GM19043 (cell line): ENCODE results near the gene CDH23.

Experiments used
- ATAC-seq: cut with Tn5 transposase; IDR thresholded peaks from one replicate; pipeline ENCODE4 v1.9.1; 2021; ENCODE audit warnings: low read depth; ENCODE audit not compliant: unreplicated experiment

Gene CDH23

GRCh38 chr10:71850743-71851464, 454.2 kb downstream of the CDH23 start, which contains the start of gene PSAP:
Gene PSAP, minus strand, starts transcription at chr10:71851251. Its CDS starts 30 bp downstream, at chr10:71851221.
- peak; percentile 91 for ATAC-seq

- peak; percentile 4 for ATAC-seq
These were observed 454.9 kb downstream of the CDH23 start for GRCh38 chr10:71851465-71852095.

GRCh38 chr10:71852355-71852937, 455.7 kb downstream of the CDH23 start:
- ATAC-seq = no peak

GRCh38 chr10:71854031-71854430, 457.3 kb downstream of the CDH23 start:
- no peak for ATAC-seq

GRCh38 chr10:71856619-71857018, 459.9 kb downstream of the CDH23 start:
- no peak for ATAC-seq

- no peak for ATAC-seq
These were observed 461.5 kb downstream of the CDH23 start for GRCh38 chr10:71857934-71858890.

- ATAC-seq = peak; percentile 64
These were observed 463.7 kb downstream of the CDH23 start for GRCh38 chr10:71860243-71861029.

- ATAC-seq = no peak
These were observed 466.5 kb downstream of the CDH23 start for GRCh38 chr10:71863203-71863602.

GRCh38 chr10:71864911-71865361, 468.2 kb downstream of the CDH23 start:
- no peak for ATAC-seq
